ENCODE data around the gene CHAF1A. TPM values are rescaled to one million over a fixed set of nuclear protein-coding genes. Genes with fewer than 3 reads are reported as not detected.

Gene CHAF1A
- total and polyA plus RNA-seq, 2 experiments from 2014 or later, result 113 to 125 TPM

DNA sequence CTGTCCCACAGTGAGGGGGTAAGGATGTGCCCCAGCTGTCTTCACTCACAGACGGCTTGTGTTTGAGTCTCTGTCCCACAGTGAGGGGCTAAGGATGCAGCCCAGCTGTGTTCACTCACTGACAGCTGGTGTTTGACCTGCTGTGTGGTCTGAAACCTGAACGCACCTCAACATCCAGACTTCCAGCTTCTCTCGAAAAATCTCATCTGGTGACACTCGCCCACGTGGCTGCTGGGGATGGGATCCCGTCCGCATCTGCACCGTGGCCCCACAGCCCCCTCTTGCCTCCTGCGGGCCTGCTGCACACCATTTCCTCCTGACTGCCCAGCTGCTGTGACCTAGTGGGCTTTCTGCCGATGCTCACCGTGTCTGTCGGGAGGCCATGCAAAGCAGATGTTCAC, 27.3 kb downstream of the CHAF1A start:
- ATAC-seq, result no peak
- H3K27ac Mint-ChIP-seq, result no peak overlapping the region
- peaks cover 92% of the 10 kb centered on the region for H3K36me3 Mint-ChIP-seq (ENCODE audit: low read depth)
- peaks cover 12% of the 10 kb centered on the region for H3K27me3 Mint-ChIP-seq (ENCODE audit: insufficient read depth, low read depth, poor library complexity)
- H3K4me3 Mint-ChIP-seq, result no peak overlapping the region; the same call in 2 of the 3 replicates
- no peak for DNase-seq (ENCODE audit: low spot score)
- peaks cover 25% of the 10 kb centered on the region for H3K79me2 ChIP-seq (replicated peaks; ENCODE audit: insufficient read depth)
- H3K36me3 ChIP-seq (ENCODE audit: insufficient read depth), result peaks cover 66% of the 10 kb centered on the region
- H3K9me2 ChIP-seq (ENCODE audit: insufficient read depth), result no peaks in the 10 kb centered on the region
- TF ChIP-seq, protein P1, sequence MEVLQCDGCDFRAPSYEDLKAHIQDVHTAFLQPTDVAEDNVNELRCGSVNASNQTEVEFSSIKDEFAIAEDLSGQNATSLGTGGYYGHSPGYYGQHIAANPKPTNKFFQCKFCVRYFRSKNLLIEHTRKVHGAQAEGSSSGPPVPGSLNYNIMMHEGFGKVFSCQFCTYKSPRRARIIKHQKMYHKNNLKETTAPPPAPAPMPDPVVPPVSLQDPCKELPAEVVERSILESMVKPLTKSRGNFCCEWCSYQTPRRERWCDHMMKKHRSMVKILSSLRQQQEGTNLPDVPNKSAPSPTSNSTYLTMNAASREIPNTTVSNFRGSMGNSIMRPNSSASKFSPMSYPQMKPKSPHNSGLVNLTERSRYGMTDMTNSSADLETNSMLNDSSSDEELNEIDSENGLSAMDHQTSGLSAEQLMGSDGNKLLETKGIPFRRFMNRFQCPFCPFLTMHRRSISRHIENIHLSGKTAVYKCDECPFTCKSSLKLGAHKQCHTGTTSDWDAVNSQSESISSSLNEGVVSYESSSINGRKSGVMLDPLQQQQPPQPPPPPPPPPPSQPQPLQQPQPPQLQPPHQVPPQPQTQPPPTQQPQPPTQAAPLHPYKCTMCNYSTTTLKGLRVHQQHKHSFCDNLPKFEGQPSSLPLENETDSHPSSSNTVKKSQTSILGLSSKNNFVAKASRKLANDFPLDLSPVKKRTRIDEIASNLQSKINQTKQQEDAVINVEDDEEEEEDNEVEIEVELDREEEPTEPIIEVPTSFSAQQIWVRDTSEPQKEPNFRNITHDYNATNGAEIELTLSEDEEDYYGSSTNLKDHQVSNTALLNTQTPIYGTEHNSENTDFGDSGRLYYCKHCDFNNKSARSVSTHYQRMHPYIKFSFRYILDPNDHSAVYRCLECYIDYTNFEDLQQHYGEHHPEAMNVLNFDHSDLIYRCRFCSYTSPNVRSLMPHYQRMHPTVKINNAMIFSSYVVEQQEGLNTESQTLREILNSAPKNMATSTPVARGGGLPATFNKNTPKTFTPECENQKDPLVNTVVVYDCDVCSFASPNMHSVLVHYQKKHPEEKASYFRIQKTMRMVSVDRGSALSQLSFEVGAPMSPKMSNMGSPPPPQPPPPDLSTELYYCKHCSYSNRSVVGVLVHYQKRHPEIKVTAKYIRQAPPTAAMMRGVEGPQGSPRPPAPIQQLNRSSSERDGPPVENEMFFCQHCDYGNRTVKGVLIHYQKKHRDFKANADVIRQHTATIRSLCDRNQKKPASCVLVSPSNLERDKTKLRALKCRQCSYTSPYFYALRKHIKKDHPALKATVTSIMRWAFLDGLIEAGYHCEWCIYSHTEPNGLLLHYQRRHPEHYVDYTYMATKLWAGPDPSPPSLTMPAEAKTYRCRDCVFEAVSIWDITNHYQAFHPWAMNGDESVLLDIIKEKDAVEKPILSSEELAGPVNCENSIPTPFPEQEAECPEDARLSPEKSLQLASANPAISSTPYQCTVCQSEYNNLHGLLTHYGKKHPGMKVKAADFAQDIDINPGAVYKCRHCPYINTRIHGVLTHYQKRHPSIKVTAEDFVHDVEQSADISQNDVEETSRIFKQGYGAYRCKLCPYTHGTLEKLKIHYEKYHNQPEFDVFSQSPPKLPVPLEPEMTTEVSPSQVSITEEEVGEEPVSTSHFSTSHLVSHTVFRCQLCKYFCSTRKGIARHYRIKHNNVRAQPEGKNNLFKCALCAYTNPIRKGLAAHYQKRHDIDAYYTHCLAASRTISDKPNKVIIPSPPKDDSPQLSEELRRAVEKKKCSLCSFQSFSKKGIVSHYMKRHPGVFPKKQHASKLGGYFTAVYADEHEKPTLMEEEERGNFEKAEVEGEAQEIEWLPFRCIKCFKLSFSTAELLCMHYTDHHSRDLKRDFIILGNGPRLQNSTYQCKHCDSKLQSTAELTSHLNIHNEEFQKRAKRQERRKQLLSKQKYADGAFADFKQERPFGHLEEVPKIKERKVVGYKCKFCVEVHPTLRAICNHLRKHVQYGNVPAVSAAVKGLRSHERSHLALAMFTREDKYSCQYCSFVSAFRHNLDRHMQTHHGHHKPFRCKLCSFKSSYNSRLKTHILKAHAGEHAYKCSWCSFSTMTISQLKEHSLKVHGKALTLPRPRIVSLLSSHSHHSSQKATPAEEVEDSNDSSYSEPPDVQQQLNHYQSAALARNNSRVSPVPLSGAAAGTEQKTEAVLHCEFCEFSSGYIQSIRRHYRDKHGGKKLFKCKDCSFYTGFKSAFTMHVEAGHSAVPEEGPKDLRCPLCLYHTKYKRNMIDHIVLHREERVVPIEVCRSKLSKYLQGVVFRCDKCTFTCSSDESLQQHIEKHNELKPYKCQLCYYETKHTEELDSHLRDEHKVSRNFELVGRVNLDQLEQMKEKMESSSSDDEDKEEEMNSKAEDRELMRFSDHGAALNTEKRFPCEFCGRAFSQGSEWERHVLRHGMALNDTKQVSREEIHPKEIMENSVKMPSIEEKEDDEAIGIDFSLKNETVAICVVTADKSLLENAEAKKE (CRISPR knock-in tag; IDR thresholded peaks at IDR 0.05), result no peak
- no peak for TF ChIP-seq ZNF114 (CRISPR knock-in tag; IDR thresholded peaks at IDR 0.05)
- TF ChIP-seq, protein P2, sequence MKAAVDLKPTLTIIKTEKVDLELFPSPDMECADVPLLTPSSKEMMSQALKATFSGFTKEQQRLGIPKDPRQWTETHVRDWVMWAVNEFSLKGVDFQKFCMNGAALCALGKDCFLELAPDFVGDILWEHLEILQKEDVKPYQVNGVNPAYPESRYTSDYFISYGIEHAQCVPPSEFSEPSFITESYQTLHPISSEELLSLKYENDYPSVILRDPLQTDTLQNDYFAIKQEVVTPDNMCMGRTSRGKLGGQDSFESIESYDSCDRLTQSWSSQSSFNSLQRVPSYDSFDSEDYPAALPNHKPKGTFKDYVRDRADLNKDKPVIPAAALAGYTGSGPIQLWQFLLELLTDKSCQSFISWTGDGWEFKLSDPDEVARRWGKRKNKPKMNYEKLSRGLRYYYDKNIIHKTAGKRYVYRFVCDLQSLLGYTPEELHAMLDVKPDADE (IDR thresholded peaks at IDR 0.05), result no peak
- TF ChIP-seq ZNF331 (CRISPR knock-in tag; IDR thresholded peaks at IDR 0.05; ENCODE audit: low read depth), result no peak
- no peak for TF ChIP-seq NANOG (IDR thresholded peaks at IDR 0.05; ENCODE audit: borderline replicate concordance)
- no peak for TF ChIP-seq JUNB (IDR thresholded peaks at IDR 0.05; ENCODE audit: unreplicated experiment)
- no peak for TF ChIP-seq CREB1 (CRISPR knock-in tag; IDR thresholded peaks at IDR 0.05; ENCODE audit: low read depth)
- TF ChIP-seq EZH2phosphoT487 (IDR thresholded peaks at IDR 0.05; ENCODE audit: unreplicated experiment), result no peak
- no peak for TF ChIP-seq POLR2AphosphoS5 (IDR thresholded peaks at IDR 0.05; ENCODE audit: low read depth)
- TF ChIP-seq STAT1 (IDR thresholded peaks at IDR 0.05; ENCODE audit: unreplicated experiment), result no peak
- TF ChIP-seq, protein P3, sequence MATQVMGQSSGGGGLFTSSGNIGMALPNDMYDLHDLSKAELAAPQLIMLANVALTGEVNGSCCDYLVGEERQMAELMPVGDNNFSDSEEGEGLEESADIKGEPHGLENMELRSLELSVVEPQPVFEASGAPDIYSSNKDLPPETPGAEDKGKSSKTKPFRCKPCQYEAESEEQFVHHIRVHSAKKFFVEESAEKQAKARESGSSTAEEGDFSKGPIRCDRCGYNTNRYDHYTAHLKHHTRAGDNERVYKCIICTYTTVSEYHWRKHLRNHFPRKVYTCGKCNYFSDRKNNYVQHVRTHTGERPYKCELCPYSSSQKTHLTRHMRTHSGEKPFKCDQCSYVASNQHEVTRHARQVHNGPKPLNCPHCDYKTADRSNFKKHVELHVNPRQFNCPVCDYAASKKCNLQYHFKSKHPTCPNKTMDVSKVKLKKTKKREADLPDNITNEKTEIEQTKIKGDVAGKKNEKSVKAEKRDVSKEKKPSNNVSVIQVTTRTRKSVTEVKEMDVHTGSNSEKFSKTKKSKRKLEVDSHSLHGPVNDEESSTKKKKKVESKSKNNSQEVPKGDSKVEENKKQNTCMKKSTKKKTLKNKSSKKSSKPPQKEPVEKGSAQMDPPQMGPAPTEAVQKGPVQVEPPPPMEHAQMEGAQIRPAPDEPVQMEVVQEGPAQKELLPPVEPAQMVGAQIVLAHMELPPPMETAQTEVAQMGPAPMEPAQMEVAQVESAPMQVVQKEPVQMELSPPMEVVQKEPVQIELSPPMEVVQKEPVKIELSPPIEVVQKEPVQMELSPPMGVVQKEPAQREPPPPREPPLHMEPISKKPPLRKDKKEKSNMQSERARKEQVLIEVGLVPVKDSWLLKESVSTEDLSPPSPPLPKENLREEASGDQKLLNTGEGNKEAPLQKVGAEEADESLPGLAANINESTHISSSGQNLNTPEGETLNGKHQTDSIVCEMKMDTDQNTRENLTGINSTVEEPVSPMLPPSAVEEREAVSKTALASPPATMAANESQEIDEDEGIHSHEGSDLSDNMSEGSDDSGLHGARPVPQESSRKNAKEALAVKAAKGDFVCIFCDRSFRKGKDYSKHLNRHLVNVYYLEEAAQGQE (IDR thresholded peaks at IDR 0.05; ENCODE audit: unreplicated experiment), result no peak
- TF ChIP-seq, protein P4, sequence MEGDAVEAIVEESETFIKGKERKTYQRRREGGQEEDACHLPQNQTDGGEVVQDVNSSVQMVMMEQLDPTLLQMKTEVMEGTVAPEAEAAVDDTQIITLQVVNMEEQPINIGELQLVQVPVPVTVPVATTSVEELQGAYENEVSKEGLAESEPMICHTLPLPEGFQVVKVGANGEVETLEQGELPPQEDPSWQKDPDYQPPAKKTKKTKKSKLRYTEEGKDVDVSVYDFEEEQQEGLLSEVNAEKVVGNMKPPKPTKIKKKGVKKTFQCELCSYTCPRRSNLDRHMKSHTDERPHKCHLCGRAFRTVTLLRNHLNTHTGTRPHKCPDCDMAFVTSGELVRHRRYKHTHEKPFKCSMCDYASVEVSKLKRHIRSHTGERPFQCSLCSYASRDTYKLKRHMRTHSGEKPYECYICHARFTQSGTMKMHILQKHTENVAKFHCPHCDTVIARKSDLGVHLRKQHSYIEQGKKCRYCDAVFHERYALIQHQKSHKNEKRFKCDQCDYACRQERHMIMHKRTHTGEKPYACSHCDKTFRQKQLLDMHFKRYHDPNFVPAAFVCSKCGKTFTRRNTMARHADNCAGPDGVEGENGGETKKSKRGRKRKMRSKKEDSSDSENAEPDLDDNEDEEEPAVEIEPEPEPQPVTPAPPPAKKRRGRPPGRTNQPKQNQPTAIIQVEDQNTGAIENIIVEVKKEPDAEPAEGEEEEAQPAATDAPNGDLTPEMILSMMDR (conservative IDR thresholded peaks at IDR 0.05; ENCODE audit: low read depth in 2 of 2), result no peak
- TF ChIP-seq EZH2 (IDR thresholded peaks at IDR 0.05; ENCODE audit: low read depth, unreplicated experiment), result no peak
- H3K4me1 ChIP-seq (ENCODE audit: insufficient read depth), result no peaks in the 10 kb centered on the region
- peaks cover 10% of the 10 kb centered on the region for H3F3A ChIP-seq (replicated peaks; ENCODE audit: low read depth)
- no peak overlapping the region for H3K4me3 ChIP-seq
- H2AFZ ChIP-seq, result no peak overlapping the region
- H3K9me3 Mint-ChIP-seq, result no peaks in the 10 kb centered on the region
- no peaks in the 10 kb centered on the region for H3K27me3 ChIP-seq (ENCODE audit: insufficient read depth)
- no peak overlapping the region for H3K4me2 ChIP-seq
- peaks cover 18% of the 10 kb centered on the region for H4K20me1 ChIP-seq (replicated peaks; ENCODE audit: insufficient read depth)
- H3K4me1 Mint-ChIP-seq, result no peaks in the 10 kb centered on the region; the same call in 2 of the 3 replicates
- no peak overlapping the region for H3K27ac ChIP-seq (ENCODE audit: low read depth)

Measured in GM23338 (cell line).